H1 (cell line): ENCODE measurements around the gene C1orf21. TPM values are rescaled to one million over a fixed set of nuclear protein-coding genes. Genes with fewer than 3 reads are reported as not detected.

Experiments
- CTCF ChIA-PET: fragments of 300-600 bp; sonication (Branson Sonifier 250); formaldehyde crosslinking; loops from one replicate; lab custom pipeline; 2021; ENCODE audit not compliant: partially characterized antibody; lab: Charles Lee
- POLR2A ChIA-PET: fragments of 300-600 bp; sonication (Branson Sonifier 250); formaldehyde crosslinking; loops from one replicate; lab custom pipeline; 2021; ENCODE audit warnings: inconsistent platforms; ENCODE audit not compliant: partially characterized antibody; lab: Charles Lee
- DNase-seq, 2 experiments: peaks; one replicate each; pipeline versions ENCODE4 v3.0.0 to v3.0.0-alpha.2; 2010 to 2022; ENCODE audit warnings: low spot score in 2 of 2, low read depth in 1 of 2, mixed read lengths in 1 of 2
- FAIRE-seq: peaks from 2 replicates; lab custom pipeline; 2011; peaks lifted over from hg19 to GRCh38; lab: Jason Lieb, UNC
- H2AFZ ChIP-seq: 2 replicates; pipeline ENCODE4 v1.8.1; 2012; ENCODE audit warnings: low read length, inconsistent platforms
- H2AK5ac ChIP-seq: 2 replicates; pipeline ENCODE4 v1.6.1; 2013; ENCODE audit warnings: low read depth, low read length
- H2BK120ac ChIP-seq: replicated peaks from 2 replicates; pipeline ENCODE3; 2013; ENCODE audit warnings: low read depth, low read length, inconsistent platforms
- H2BK12ac ChIP-seq: 2 replicates; pipeline ENCODE4 v1.6.1; 2013; ENCODE audit warnings: low read depth, low read length
- H2BK15ac ChIP-seq: 2 replicates; pipeline ENCODE4 v1.6.1; 2013; ENCODE audit warnings: low read length
- H2BK20ac ChIP-seq: 2 replicates; pipeline ENCODE4 v1.6.1; 2013; ENCODE audit warnings: low read length
- H2BK5ac ChIP-seq: 2 replicates; pipeline ENCODE4 v1.6.1; 2013; ENCODE audit warnings: low read depth, low read length
- H3K14ac ChIP-seq: 2 replicates; pipeline ENCODE4 v1.6.1; 2013; ENCODE audit warnings: inconsistent platforms; ENCODE audit not compliant: insufficient read length
- H3K18ac ChIP-seq: 2 replicates; pipeline ENCODE4 v1.6.1; 2013; ENCODE audit warnings: low read length; ENCODE audit errors: extremely low read depth
- H3K23ac ChIP-seq: 2 replicates; pipeline ENCODE4 v1.6.1; 2013; ENCODE audit warnings: inconsistent platforms; ENCODE audit not compliant: insufficient read length
- H3K23me2 ChIP-seq: 2 replicates; pipeline ENCODE4 v1.6.1; 2013; ENCODE audit warnings: low read depth, low read length
- H3K27ac ChIP-seq: 2 replicates; pipeline ENCODE4 v1.6.1; 2011; ENCODE audit warnings: low read depth, low read length, inconsistent platforms
- H3K27me3 ChIP-seq, 4 experiments: replicated peaks in 1 of 4; 1 replicate in 1 of 4; 2 replicates in 3 of 4; pipeline versions ENCODE4 v1.6.1 to v1.8.1; 2011 to 2013; ENCODE audit warnings: low read length in 3 of 4, mild to moderate bottlenecking in 3 of 4, inconsistent platforms in 2 of 4, mixed read lengths in 2 of 4, moderate library complexity in 1 of 4; ENCODE audit not compliant: control insufficient read depth in 3 of 4, insufficient read depth in 3 of 4; ENCODE audit errors: extremely low read depth in 1 of 4
- H3K36me3 ChIP-seq, 4 experiments: 2 replicates each; pipeline versions ENCODE4 v1.6.1 to v1.8.1; 2011 to 2013; ENCODE audit warnings: mild to moderate bottlenecking in 4 of 4, low read length in 3 of 4, moderate library complexity in 2 of 4, control low read depth in 1 of 4, inconsistent platforms in 1 of 4; ENCODE audit not compliant: insufficient read depth in 4 of 4, control insufficient read depth in 2 of 4
- H3K4ac ChIP-seq: replicated peaks from 2 replicates; pipeline ENCODE3; 2013; ENCODE audit warnings: low read length, low read depth, mixed read lengths, inconsistent platforms; ENCODE audit not compliant: insufficient read length
- H3K4me1 ChIP-seq, 4 experiments: replicated peaks in 1 of 4; 1 replicate in 1 of 4; 2 replicates in 3 of 4; pipeline versions ENCODE4 v1.6.1 to v1.8.1; 2011 to 2013; ENCODE audit warnings: low read length in 3 of 4, inconsistent platforms in 2 of 4, mixed read lengths in 1 of 4; ENCODE audit not compliant: insufficient read depth in 4 of 4, control insufficient read depth in 3 of 4
- H3K4me2 ChIP-seq, 2 experiments: 2 replicates each; pipeline versions ENCODE4 v1.6.1 to v1.8.1; 2011 to 2013; ENCODE audit warnings: low read depth in 2 of 2, low read length in 2 of 2, control low read depth in 1 of 2, inconsistent platforms in 1 of 2, mild to moderate bottlenecking in 1 of 2; ENCODE audit not compliant: insufficient read depth in 1 of 2
- H3K4me3 ChIP-seq, 4 experiments: fragments of 200-600, 300-600 bp in 1 of 4; sonication (generic), shearing (Covaris generic), sonication (Bioruptor Twin) in 1 of 4; 2 replicates each; pipeline versions ENCODE4 v1.5.1 to v1.8.1; 2011 to 2016; ENCODE audit warnings: low read length in 4 of 4, low read depth in 3 of 4, control low read depth in 2 of 4, inconsistent platforms in 2 of 4, mild to moderate bottlenecking in 2 of 4, mixed read lengths in 1 of 4, moderate library complexity in 1 of 4; ENCODE audit not compliant: insufficient read depth in 2 of 4; ENCODE audit errors: extremely low read depth in 1 of 4
- H3K56ac ChIP-seq: replicated peaks from 2 replicates; pipeline ENCODE3; 2013; ENCODE audit warnings: low read depth, mild to moderate bottlenecking, mixed read lengths, low read length, inconsistent platforms; ENCODE audit not compliant: insufficient read length
- H3K79me1 ChIP-seq: 2 replicates; pipeline ENCODE4 v1.6.1; 2013; ENCODE audit warnings: low read depth, low read length, control low read depth
- H3K79me2 ChIP-seq, 2 experiments: 2 replicates each; pipeline versions ENCODE4 v1.6.1 to v1.8.1; 2012 to 2013; ENCODE audit warnings: low read length in 2 of 2, mild to moderate bottlenecking in 2 of 2, inconsistent platforms in 1 of 2; ENCODE audit not compliant: insufficient read depth in 2 of 2, control insufficient read depth in 1 of 2
- H3K9ac ChIP-seq, 4 experiments: replicated peaks in 1 of 4; 1 replicate in 1 of 4; 2 replicates in 3 of 4; pipeline versions ENCODE4 v1.6.1 to v1.8.1; 2011 to 2013; ENCODE audit warnings: low read depth in 3 of 4, low read length in 3 of 4, control low read depth in 2 of 4, mild to moderate bottlenecking in 2 of 4, moderate library complexity in 2 of 4, inconsistent platforms in 1 of 4; ENCODE audit errors: extremely low read depth in 1 of 4
- H3K9me3 ChIP-seq, 2 experiments: 2 replicates each; pipeline versions ENCODE4 v1.6.1 to v1.8.1; 2012 to 2013; ENCODE audit warnings: mild to moderate bottlenecking in 2 of 2, moderate library complexity in 2 of 2, control low read depth in 1 of 2, inconsistent platforms in 1 of 2, low read depth in 1 of 2, low read length in 1 of 2, mixed read lengths in 1 of 2; ENCODE audit not compliant: insufficient read depth in 2 of 2
- H4K20me1 ChIP-seq, 2 experiments: replicated peaks in 1 of 2; 2 replicates each; pipeline versions ENCODE3 to v1.8.1; 2011 to 2013; ENCODE audit warnings: inconsistent platforms in 2 of 2, low read length in 2 of 2, mild to moderate bottlenecking in 1 of 2; ENCODE audit not compliant: insufficient read depth in 2 of 2, control insufficient read depth in 1 of 2
- H4K5ac ChIP-seq: 2 replicates; pipeline ENCODE4 v1.6.1; 2013; ENCODE audit warnings: low read length, low read depth, mixed read lengths, inconsistent platforms; ENCODE audit not compliant: insufficient read length
- H4K8ac ChIP-seq: 2 replicates; pipeline ENCODE4 v1.8.0; 2013; ENCODE audit warnings: mild to moderate bottlenecking, moderate library complexity, low read length, inconsistent platforms; ENCODE audit not compliant: insufficient read depth; ENCODE audit errors: extremely low read depth
- H4K91ac ChIP-seq: replicated peaks from 2 replicates; pipeline ENCODE3; 2013; ENCODE audit warnings: low read length, mixed read lengths, inconsistent platforms; ENCODE audit not compliant: insufficient read length
- CBX8 ChIP-seq: fragments of 300-800, 300-1000 bp; sonication (generic); IDR thresholded peaks from 2 replicates; pipeline ENCODE4 v1.7.1; 2016; ENCODE audit warnings: low read depth, low read length, borderline replicate concordance
- CREB1 ChIP-seq: IDR thresholded peaks from 2 replicates; pipeline ENCODE4 v1.6.1; 2012; ENCODE audit warnings: inconsistent platforms
- CTBP2 ChIP-seq: IDR thresholded peaks from 2 replicates; pipeline ENCODE4 v1.7.0; 2011; ENCODE audit warnings: borderline replicate concordance, mild to moderate bottlenecking, moderate library complexity, mixed read lengths, low read length; ENCODE audit not compliant: insufficient read depth, insufficient read length
- EP300 ChIP-seq, 2 experiments: IDR thresholded peaks; 1 replicate in 1 of 2; 2 replicates in 1 of 2; pipeline ENCODE4 v1.6.1; 2011 to 2012; ENCODE audit warnings: low read depth in 2 of 2, low read length in 2 of 2, mild to moderate bottlenecking in 2 of 2, borderline replicate concordance in 1 of 2, inconsistent platforms in 1 of 2, moderate library complexity in 1 of 2
- EZH2 ChIP-seq: fragments of 200-600 bp; sonication (generic); IDR thresholded peaks from 2 replicates; pipeline ENCODE4 v1.7.1; 2012; ENCODE audit warnings: low read depth, mild to moderate bottlenecking, moderate library complexity, low read length, inconsistent platforms; ENCODE audit not compliant: severe bottlenecking
- MAFK ChIP-seq: IDR thresholded peaks from 2 replicates; pipeline ENCODE4 v1.6.1; 2012; ENCODE audit warnings: low read depth, mild to moderate bottlenecking, improper control_type of control experiment, low read length
- POLR2AphosphoS5 ChIP-seq: IDR thresholded peaks from 2 replicates; pipeline ENCODE4 v1.6.1; 2011; ENCODE audit warnings: low read depth, low read length
- POU5F1 ChIP-seq: IDR thresholded peaks from 2 replicates; pipeline ENCODE4 v1.6.1; 2011; ENCODE audit warnings: low read depth, mild to moderate bottlenecking, low read length, moderate library complexity
- RFX5 ChIP-seq: IDR thresholded peaks from 2 replicates; pipeline ENCODE4 v1.6.1; 2011; ENCODE audit warnings: low read depth, low read length, improper control_type of control experiment, borderline replicate concordance
- SUZ12 ChIP-seq: fragments of 200-600 bp; sonication (generic); IDR thresholded peaks from 2 replicates; pipeline ENCODE4 v1.6.1; 2012; ENCODE audit warnings: mild to moderate bottlenecking, inconsistent platforms, low read length, moderate library complexity, mixed read lengths
- ZNF274 ChIP-seq: IDR thresholded peaks from 2 replicates; pipeline ENCODE4 v1.7.0; 2012; ENCODE audit warnings: low read length, borderline replicate concordance; ENCODE audit errors: extremely low read depth
- WGBS, 2 experiments: shearing (Covaris generic) in 1 of 2; methylation state at CpG; one replicate each; pipeline versions ENCODE4 v1.1.6 to v1.1.7; 2013 to 2015; ENCODE audit warnings: low lambda C conversion rate in 2 of 2, mixed read lengths in 2 of 2, inconsistent platforms in 1 of 2, low coverage in 1 of 2, missing lambda C conversion rate in 1 of 2; ENCODE audit not compliant: insufficient replicate concordance in 2 of 2, insufficient coverage in 1 of 2, insufficient read length in 1 of 2; ENCODE audit errors: extremely low coverage in 1 of 2, missing lambda C conversion rate in 1 of 2; 5-methylcytosine and 5-hydroxymethylcytosine counted together
- polyA plus RNA-seq, 7 experiments: library from polyadenylated mRNA; depleted of rRNA in 3 of 7; stranded (reverse) in 5 of 7; unstranded in 2 of 7; fragments of >200 nt in 5 of 7; fragments of 200-250 nt in 2 of 7; gene quantifications; 1 replicate in 5 of 7; 2 replicates in 1 of 7; 4 replicates in 1 of 7; pipeline versions ENCODE4 v1.2.1 to v1.2.3, GENCODE V29; 2011 to 2013; ENCODE audit warnings: missing spikeins in 2 of 7, mixed read lengths in 2 of 7
- total RNA-seq: library from RNA; stranded (reverse); fragmentation: NEBNext Ultra II Directional; extraction: Animal tissue kit (Norgen Biotek cat#: 25700); gene quantifications from 2 replicates; pipeline ENCODE4 v1.2.1, GENCODE V29; 2021
- TF ChIP-seq, protein P1 (sequence below): IDR thresholded peaks from 2 replicates; pipeline ENCODE4 v1.6.1; 2012; ENCODE audit warnings: inconsistent platforms

Gene C1orf21
- total and polyA plus RNA-seq, 2 of the 8 experiments (the other 6 are each of a cell fraction or from before 2014, with no cell fraction given) = 16.6 to 51.0 TPM

DNA sequence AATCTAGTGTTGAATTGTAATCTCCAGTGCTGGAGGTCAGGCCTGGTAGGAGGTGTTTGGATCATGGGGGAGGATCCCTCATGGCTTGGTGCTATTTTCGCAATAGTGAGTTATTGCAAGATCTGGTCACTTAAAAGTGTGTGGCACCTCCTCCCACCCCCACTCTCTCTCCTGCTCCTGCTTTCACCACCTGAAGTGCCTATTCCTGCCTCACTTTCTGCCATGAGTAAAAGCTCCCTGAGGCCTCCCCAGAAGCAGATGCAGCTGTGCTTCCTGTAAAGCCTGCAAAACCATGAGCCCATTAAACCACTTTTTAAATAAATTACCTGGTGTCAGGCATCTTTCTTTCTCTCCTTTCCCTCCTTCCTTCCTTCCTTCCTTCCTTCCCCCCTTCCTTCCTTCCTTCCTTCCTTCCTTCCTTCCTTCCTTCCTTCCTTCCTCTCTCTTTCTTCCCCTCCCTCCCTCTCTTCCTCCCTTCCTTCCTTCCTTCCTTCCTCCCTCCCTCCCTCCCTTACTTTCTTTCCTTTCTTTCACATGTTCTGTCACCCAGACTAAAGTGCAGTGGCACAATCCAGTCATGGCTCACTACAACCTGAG is 172.4 kb downstream of the C1orf21 start:
- no peak overlapping the region for H2BK20ac ChIP-seq
- no peak overlapping the region for H3K4me2 ChIP-seq
- no peaks in the 10 kb centered on the region for H3K9me3 ChIP-seq
- FAIRE-seq (no peak), DNase-seq (no peak)
- no peak overlapping the region for H4K8ac ChIP-seq
- no peak overlapping the region for H2AFZ ChIP-seq
- H3K23me2 ChIP-seq = no peaks in the 10 kb centered on the region
- 100% methylated on average over 1 of the region's 1 CpG; no CpG with 5 or more reads in 1 of the 2 experiments for WGBS, 2 experiments
- ChIA-PET CTCF (interaction anchor here (1.0 to 1.7 kb wide), 2 partner anchors 105 to 107 kb away, joined by 3 to 7 read pairs; no protein-coding TSS in a partner anchor), POLR2A (no interaction called here)
- H3K4me1 ChIP-seq = peaks cover 0 to 4% (median 1%) of the 10 kb centered on the region in 4 experiments; a peak in 4 of 7 replicates
- H3K36me3 ChIP-seq = no peaks in the 10 kb centered on the region; a peak in 1 of 8 replicates
- H2BK120ac ChIP-seq = no peak overlapping the region
- H3K56ac ChIP-seq = no peak overlapping the region
- no peak overlapping the region for H3K23ac ChIP-seq
- H2BK15ac ChIP-seq = no peak overlapping the region
- H2BK12ac ChIP-seq = no peak overlapping the region
- no peak overlapping the region for H3K14ac ChIP-seq
- H4K5ac ChIP-seq = no peak overlapping the region
- H3K79me2 ChIP-seq = peaks cover 0 to 3% of the 10 kb centered on the region in 2 experiments; a peak in 2 of 4 replicates
- no peak overlapping the region for H3K18ac ChIP-seq
- H3K4me3 ChIP-seq = no peak overlapping the region
- H3K4ac ChIP-seq = no peak overlapping the region
- no peaks in the 10 kb centered on the region for H3K79me1 ChIP-seq
- no peak overlapping the region for H2AK5ac ChIP-seq
- H3K27ac ChIP-seq = no peak overlapping the region
- H4K20me1 ChIP-seq = no peaks in the 10 kb centered on the region
- H3K27me3 ChIP-seq = no peaks in the 10 kb centered on the region
- no peak overlapping the region for H4K91ac ChIP-seq
- H2BK5ac ChIP-seq = no peak overlapping the region
- no peak overlapping the region for H3K9ac ChIP-seq
- TF ChIP-seq CTBP2 (no peak), ZNF274 (no peak), EP300 (IDR thresholded peaks at IDR 0.05; ENCODE audit: borderline replicate concordance in 1 of 2, low read depth in 2 of 2, low read length in 2 of 2) (no peak), POU5F1 (no peak), MAFK (no peak), SUZ12 (no peak), CBX8 (no peak), CREB1 (no peak), EZH2 (no peak), POLR2AphosphoS5 (no peak), RFX5 (no peak)
- TF ChIP-seq, protein P1, sequence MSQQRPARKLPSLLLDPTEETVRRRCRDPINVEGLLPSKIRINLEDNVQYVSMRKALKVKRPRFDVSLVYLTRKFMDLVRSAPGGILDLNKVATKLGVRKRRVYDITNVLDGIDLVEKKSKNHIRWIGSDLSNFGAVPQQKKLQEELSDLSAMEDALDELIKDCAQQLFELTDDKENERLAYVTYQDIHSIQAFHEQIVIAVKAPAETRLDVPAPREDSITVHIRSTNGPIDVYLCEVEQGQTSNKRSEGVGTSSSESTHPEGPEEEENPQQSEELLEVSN = no peak
